HG03045 (cell line): ENCODE data around the gene SLCO2B1.

Experiments
- ATAC-seq: cut with Tn5 transposase; IDR thresholded peaks from one replicate; pipeline ENCODE4 v1.9.1; 2021; ENCODE audit warnings: mild to moderate bottlenecking, moderate library complexity; ENCODE audit not compliant: unreplicated experiment

Gene SLCO2B1

DNA sequence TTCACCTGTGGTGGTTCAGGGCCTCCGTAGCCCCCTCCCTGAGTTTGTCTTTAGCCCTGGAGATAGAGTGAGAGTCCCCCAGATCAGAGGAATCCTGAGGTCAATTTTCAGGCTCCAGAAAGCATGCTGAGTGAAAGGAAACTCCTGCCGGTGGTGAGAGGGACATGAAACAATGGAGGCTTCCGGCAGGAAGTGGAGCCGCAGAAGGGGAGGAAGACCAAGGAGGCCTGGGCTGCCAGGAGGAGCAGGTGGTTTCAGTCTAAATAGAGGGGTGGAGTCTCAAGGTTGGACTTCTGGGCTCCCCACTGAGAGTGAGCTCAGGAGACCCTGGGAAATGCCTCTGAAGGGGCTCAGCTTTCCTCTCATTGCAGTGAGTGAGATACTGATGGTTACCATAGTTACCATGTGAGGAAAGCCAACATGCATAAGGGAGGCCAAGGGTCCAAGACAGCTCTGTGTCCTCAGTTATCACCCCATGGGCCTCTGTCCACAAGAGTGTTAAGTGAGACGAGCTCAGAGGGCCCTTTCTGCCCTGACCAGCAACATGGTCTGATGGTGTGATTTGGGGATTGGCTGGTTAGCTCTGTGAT lies 10.7 kb downstream of the SLCO2B1 start:
- ATAC-seq: no peak

- no peak for ATAC-seq
Observed at GRCh38 chr11:75162954-75163353, 12.0 kb downstream of the SLCO2B1 start.

DNA sequence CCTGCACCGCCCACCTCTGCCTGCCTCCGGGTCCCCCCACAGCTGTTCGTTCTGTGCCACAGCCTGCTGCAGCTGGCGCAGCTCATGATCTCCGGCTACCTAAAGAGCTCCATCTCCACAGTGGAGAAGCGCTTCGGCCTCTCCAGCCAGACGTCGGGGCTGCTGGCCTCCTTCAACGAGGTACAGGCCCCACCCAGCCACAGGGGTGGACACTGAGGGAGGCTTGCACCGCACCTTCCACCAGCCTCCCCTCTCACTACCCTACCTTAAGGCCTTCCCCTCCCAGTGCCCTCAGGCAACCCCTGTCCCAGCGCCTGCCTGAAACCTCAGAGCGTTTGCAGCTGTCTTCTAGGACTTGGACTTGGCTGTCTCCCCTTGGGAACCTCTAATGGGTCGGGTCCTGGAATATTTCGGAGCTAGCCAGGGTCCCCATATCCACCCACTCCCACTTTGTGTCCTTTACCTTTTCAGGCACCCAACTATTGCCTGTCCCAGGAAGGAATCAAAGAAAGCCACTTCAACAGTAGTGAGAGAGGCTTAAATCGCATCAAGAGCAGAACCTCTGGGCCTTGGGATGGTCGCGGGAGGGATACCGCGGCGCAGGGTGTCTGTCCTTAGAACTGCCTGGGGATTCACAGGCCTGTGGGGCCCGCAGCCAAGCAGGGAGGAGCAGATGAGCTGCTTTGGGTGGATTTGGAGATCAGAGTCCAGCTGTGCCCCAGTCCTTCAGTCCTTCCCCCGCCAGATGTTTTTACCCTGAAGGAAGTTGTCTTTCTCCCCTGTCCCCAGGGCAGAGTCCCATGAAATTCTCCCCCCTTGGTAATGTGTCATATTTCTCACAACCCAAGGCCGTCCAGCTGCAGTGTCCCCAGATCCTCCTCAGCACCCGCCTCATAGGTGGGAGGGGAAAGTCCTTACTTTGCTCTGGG lies 13.3 kb downstream of the SLCO2B1 start:
- no peak for ATAC-seq

DNA sequence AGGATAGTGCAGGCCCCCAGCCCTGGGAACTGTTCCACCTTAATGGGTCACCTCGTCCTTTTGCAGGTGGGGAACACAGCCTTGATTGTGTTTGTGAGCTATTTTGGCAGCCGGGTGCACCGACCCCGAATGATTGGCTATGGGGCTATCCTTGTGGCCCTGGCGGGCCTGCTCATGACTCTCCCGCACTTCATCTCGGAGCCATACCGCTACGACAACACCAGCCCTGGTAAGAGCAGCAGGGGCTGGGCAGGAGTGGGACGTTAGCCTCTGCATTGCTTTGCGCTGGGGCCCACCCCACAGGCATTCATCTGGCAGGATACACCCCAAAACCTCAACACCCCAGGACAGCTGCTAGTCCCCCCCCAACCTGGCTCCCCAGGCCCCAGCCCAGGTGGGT lies 14.8 kb downstream of the SLCO2B1 start:
- no peak for ATAC-seq

DNA sequence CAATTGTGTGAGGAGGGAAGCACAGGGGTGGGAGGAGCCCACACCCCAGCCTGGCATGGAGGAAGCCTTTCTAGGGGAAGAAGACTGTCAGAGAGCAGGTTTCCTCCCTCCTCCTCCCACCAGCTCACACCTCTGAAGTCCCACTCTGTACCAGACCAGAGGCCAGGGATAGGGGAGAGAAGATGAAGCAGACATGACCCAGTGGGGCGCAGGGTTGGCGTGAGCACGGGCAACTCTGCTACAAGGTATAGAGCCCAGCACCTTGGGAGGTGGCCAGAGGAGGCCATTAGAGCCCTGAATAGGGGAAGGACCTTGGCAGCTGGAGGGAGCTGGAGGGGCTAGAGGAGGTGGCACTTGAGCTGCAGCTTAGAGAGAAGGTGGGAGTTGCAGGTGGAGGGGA lies 15.9 kb downstream of the SLCO2B1 start:
- no peak for ATAC-seq

- no peak for ATAC-seq
Observed at GRCh38 chr11:75167617-75168016, 16.7 kb downstream of the SLCO2B1 start.

- ATAC-seq: no peak
Observed at GRCh38 chr11:75169101-75169885, 18.4 kb downstream of the SLCO2B1 start.

GRCh38 chr11:75170516-75171201 lies 19.8 kb downstream of the SLCO2B1 start:
- no peak for ATAC-seq

- no peak for ATAC-seq
Observed at GRCh38 chr11:75173336-75173735, 22.4 kb downstream of the SLCO2B1 start.

GRCh38 chr11:75174781-75175370 lies 24.0 kb downstream of the SLCO2B1 start:
- ATAC-seq: no peak

DNA sequence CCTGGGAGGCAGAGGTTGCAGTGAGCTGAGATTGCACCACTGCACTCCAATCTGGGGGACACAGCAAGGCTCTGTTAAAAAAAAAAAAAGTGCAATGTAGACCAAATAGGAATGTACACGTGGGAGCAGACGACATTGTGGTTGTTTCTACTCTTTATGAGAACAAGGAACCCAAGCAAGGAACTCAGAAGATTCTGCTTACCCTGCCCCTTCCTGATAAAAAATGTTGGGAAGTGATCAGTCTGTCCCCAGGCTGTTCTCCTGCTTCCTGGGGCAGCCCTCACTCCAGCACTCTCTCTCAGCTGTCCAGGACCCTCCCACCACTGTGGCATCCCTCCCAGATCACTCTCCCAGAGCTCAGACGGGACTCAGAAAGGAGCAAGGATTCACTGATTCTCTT lies 31.8 kb downstream of the SLCO2B1 start:
- ATAC-seq: no peak

- no peak for ATAC-seq
Observed at GRCh38 chr11:75184051-75184450, 33.1 kb downstream of the SLCO2B1 start.

DNA sequence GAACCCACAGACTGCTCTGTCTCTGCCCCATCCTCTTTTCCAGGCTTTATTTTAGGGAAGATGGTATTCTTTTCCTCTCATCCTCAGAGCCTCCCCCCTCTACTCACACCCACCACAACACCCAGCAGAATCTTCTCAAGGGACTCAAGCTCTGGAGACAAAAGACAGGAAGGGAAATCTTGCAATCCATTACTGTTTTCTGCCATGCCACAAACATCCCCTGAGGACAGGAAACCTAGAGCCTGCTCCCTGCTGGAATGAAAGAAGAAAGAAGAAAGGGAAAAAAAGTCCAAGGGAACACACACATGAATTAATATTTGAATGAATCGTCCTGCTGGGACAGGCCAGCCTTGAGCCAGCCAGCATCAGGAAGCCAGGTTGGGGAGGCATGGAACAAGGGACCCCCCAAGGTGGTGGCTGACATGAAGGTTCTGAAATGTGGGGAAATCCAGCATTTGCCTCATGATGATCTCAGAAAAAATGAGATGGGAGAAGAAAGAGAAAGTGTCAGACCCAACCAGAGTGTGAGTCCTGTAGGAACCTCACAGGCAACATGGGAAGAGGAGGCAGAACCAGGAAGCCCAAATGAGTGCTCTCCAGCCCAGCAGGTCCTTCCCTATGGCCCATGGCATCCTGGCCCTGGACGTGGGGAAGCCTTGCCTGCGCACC lies 34.0 kb downstream of the SLCO2B1 start:
- no peak for ATAC-seq

- ATAC-seq: no peak
Observed at GRCh38 chr11:75185866-75186265, 35.0 kb downstream of the SLCO2B1 start.

- ATAC-seq: no peak
Observed at GRCh38 chr11:75186999-75187398, 36.1 kb downstream of the SLCO2B1 start.

GRCh38 chr11:75188671-75189070 lies 37.8 kb downstream of the SLCO2B1 start:
- no peak for ATAC-seq

DNA sequence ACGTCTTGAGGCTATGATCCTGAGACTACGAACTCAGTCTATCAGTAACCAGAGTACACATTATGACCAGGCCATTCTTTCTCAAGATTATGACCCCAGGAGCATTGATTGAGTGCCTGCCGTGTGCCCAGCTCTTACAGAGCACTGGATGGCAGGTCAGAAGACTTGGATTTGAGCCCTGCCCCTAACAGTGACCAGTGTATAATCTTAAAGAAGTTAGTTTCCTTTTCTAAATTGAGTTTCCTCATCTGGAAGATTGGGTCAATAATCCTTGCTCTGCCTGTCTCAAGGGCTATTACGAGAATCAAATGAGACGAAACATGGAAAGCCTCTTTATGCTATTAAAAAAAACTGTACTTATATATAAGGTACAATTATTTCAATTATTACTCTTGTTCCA lies 38.2 kb downstream of the SLCO2B1 start:
- ATAC-seq: no peak

- no peak for ATAC-seq
Observed at GRCh38 chr11:75189911-75190310, 39.0 kb downstream of the SLCO2B1 start.

GRCh38 chr11:75190652-75191329 lies 39.9 kb downstream of the SLCO2B1 start:
- ATAC-seq: no peak

- ATAC-seq: no peak
Observed at GRCh38 chr11:75191330-75191717, 40.4 kb downstream of the SLCO2B1 start.
